ENCODE data around the gene MRAP.

- TF ChIP-seq CTCF (IDR thresholded peaks at IDR 0.05; ENCODE audit: low read depth, low read length, poor library complexity, severe bottlenecking) = no peak
- TF ChIP-seq EZH2phosphoT487 (IDR thresholded peaks at IDR 0.05; ENCODE audit: borderline replicate concordance, low read length) = no peak
Observed at GRCh38 chr21:32278103-32278502, 20.6 kb upstream of the MRAP start.
